Peyer's patch (tissue), 4 donors: ENCODE data around the gene EPHB1.

Source experiments
- POLR2A ChIP-seq, 2 donors: fragments of 450-650 bp; IDR thresholded peaks; one replicate each; pipeline ENCODE4 v1.5.1; 2017; ENCODE audit warnings: antibody characterized with exemption in 2 of 2, mild to moderate bottlenecking in 2 of 2, moderate library complexity in 2 of 2
- TF ChIP-seq, protein P1 (sequence below), 6 experiments: fragments of 450-650 bp in 4 of 6; fragments of 200-600 bp in 2 of 6; sonication (generic) in 1 of 6; IDR thresholded peaks; one replicate each; pipeline ENCODE4 v1.5.1; 2017 to 2019; ENCODE audit warnings: antibody characterized with exemption in 6 of 6, mild to moderate bottlenecking in 3 of 6, moderate library complexity in 1 of 6

DNA sequence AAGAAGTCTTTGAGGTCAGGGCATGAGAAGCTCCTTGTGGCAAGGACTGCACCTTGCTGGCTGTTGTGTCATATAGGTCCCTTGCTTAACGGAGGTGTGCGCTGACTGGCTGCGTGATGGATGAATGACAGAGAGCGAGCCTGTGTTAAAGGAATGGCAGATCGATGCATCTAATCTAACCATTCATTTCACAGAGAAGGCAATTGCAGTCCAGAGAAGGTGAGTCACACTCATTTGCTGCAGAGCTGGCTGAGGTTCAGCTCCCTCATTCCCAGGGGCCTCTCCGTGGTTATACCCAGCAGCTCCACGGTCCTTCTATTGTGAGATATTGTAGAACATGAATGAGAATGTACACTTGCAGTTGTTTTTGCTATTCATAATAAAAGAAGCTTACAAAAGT lies 289.3 kb downstream of the EPHB1 start:
- TF ChIP-seq, protein P1, sequence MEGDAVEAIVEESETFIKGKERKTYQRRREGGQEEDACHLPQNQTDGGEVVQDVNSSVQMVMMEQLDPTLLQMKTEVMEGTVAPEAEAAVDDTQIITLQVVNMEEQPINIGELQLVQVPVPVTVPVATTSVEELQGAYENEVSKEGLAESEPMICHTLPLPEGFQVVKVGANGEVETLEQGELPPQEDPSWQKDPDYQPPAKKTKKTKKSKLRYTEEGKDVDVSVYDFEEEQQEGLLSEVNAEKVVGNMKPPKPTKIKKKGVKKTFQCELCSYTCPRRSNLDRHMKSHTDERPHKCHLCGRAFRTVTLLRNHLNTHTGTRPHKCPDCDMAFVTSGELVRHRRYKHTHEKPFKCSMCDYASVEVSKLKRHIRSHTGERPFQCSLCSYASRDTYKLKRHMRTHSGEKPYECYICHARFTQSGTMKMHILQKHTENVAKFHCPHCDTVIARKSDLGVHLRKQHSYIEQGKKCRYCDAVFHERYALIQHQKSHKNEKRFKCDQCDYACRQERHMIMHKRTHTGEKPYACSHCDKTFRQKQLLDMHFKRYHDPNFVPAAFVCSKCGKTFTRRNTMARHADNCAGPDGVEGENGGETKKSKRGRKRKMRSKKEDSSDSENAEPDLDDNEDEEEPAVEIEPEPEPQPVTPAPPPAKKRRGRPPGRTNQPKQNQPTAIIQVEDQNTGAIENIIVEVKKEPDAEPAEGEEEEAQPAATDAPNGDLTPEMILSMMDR (IDR thresholded peaks at IDR 0.05), result no peak
- TF ChIP-seq POLR2A (IDR thresholded peaks at IDR 0.05), result no peak
